K562 (cell line): ENCODE data around the gene CRYAB. TPM values are rescaled to one million over a fixed set of nuclear protein-coding genes. Genes with fewer than 3 reads are reported as not detected.

Experiments
- ATAC-seq: fragments of 200-7000 bp; cut with Tn5 transposase; 3 replicates; pipeline ENCODE4 v1.9.1; 2020; ENCODE audit warnings: moderate library complexity
- BruUV-seq: library from RNA; stranded (reverse); fragments of 400-500 nt; replicated peaks from 2 replicates; lab custom pipeline; 2021; lab: Mats Ljungman, UMichigan
- CTCF ChIA-PET: fragments of 300-600 bp; formaldehyde crosslinking; extraction: SDS; loops from one replicate; lab custom pipeline; 2021; ENCODE audit warnings: low intra/inter-chr PET ratio; lab: Yijun Ruan, JAX
- POLR2A ChIA-PET: fragments of 300-600, 350-650 bp; sonication (Branson Sonifier 250); formaldehyde crosslinking; extraction: SDS; loops from one replicate; lab custom pipeline; 2021; ENCODE audit warnings: antibody characterized with exemption, inconsistent platforms; lab: Yijun Ruan, JAX
- DNase-seq, 4 experiments: peaks; one replicate each; pipeline versions ENCODE4 v3.0.0 to v3.0.0-alpha.2; 2011 to 2018; ENCODE audit warnings: low spot score in 3 of 4, mixed read lengths in 3 of 4; ENCODE audit errors: extremely low read depth in 1 of 4
- FAIRE-seq: peaks from 2 replicates; lab custom pipeline; 2011; peaks lifted over from hg19 to GRCh38; lab: Jason Lieb, UNC
- H2AFZ ChIP-seq: 2 replicates; pipeline ENCODE4 v1.6.0; 2011; ENCODE audit warnings: low read depth, low read length, control low read depth, inconsistent platforms
- H3K27ac ChIP-seq: fragments of 200-600 bp; 3 replicates; pipeline ENCODE4 v1.8.0; 2011; ENCODE audit warnings: low read depth, mild to moderate bottlenecking, control low read depth, inconsistent platforms, low read length, moderate library complexity, mixed read lengths; ENCODE audit errors: extremely low read depth
- H3K27me3 ChIP-seq, 2 experiments: fragments of 300-600 bp in 1 of 2; 2 replicates in 1 of 2; 3 replicates in 1 of 2; pipeline versions ENCODE4 v1.6.0 to v1.8.0; 2011; ENCODE audit warnings: inconsistent platforms in 2 of 2, low read length in 2 of 2, mild to moderate bottlenecking in 1 of 2, mixed read lengths in 1 of 2, moderate library complexity in 1 of 2; ENCODE audit not compliant: control insufficient read depth in 2 of 2, insufficient read depth in 2 of 2
- H3K36me3 ChIP-seq: fragments of 300-600 bp; 3 replicates; pipeline ENCODE4 v1.8.0; 2011; ENCODE audit warnings: mild to moderate bottlenecking, low read length, inconsistent platforms; ENCODE audit not compliant: control insufficient read depth, insufficient read depth
- H3K4me1 ChIP-seq, 2 experiments: fragments of 200-600 bp in 1 of 2; replicated peaks in 1 of 2; 2 replicates in 1 of 2; 3 replicates in 1 of 2; pipeline versions ENCODE4 v1.5.1 to v1.8.0; 2011; ENCODE audit warnings: inconsistent platforms in 2 of 2, low read length in 2 of 2, mild to moderate bottlenecking in 1 of 2, mixed read lengths in 1 of 2, moderate library complexity in 1 of 2; ENCODE audit not compliant: control insufficient read depth in 2 of 2, insufficient read depth in 2 of 2
- H3K4me2 ChIP-seq: 2 replicates; pipeline ENCODE4 v1.6.1; 2011; ENCODE audit warnings: low read length, control low read depth, inconsistent platforms, mixed read lengths; ENCODE audit not compliant: insufficient read depth
- H3K4me3 ChIP-seq: fragments of 200-600 bp; sonication (generic), shearing (Covaris generic); 2 replicates; pipeline ENCODE4 v1.5.1; 2016; ENCODE audit warnings: control low read depth, inconsistent platforms
- H3K79me2 ChIP-seq: fragments of 200-600 bp; 3 replicates; pipeline ENCODE4 v1.8.0; 2011; ENCODE audit warnings: low read length, inconsistent platforms; ENCODE audit not compliant: control insufficient read depth, insufficient read depth
- H3K9ac ChIP-seq, 2 experiments: 2 replicates each; pipeline versions ENCODE4 v1.6.0 to v1.6.1; 2011; ENCODE audit warnings: low read depth in 2 of 2, low read length in 2 of 2, control low read depth in 1 of 2, inconsistent platforms in 1 of 2, mild to moderate bottlenecking in 1 of 2, mixed read lengths in 1 of 2; ENCODE audit not compliant: insufficient read depth in 1 of 2
- H3K9me1 ChIP-seq: one replicate; pipeline ENCODE4 v1.6.0; 2011; ENCODE audit warnings: inconsistent platforms, mild to moderate bottlenecking, low read length, moderate library complexity; ENCODE audit not compliant: control insufficient read depth, insufficient read depth
- H3K9me3 ChIP-seq: replicated peaks from 2 replicates; pipeline ENCODE4 v1.5.1; 2011; ENCODE audit warnings: low read depth, low read length, inconsistent platforms; ENCODE audit not compliant: control insufficient read depth, insufficient read depth
- H4K20me1 ChIP-seq: replicated peaks from 2 replicates; pipeline ENCODE4 v1.6.1; 2011; ENCODE audit warnings: low read length, inconsistent platforms, mixed read lengths; ENCODE audit not compliant: control insufficient read depth, insufficient read depth
- ETS1 ChIP-seq: conservative IDR thresholded peaks from 2 replicates; pipeline ENCODE4 v1.6.1; 2011; ENCODE audit warnings: low read depth, mild to moderate bottlenecking, low read length; ENCODE audit not compliant: control insufficient read depth
- NKRF ChIP-seq: fragments of 450-650 bp; IDR thresholded peaks from 2 replicates; pipeline ENCODE4 v1.6.1; 2016; ENCODE audit warnings: borderline replicate concordance
- NRF1 ChIP-seq, 2 experiments: fragments of 450-650 bp; IDR thresholded peaks in 1 of 2; conservative IDR thresholded peaks in 1 of 2; 2 replicates each; pipeline ENCODE4 v1.6.1; 2014; ENCODE audit warnings: mild to moderate bottlenecking in 2 of 2
- TOE1 ChIP-seq, 2 experiments: fragments of 450-650 bp in 1 of 2; sonication (generic) in 1 of 2; formaldehyde crosslinking in 1 of 2; IDR thresholded peaks; 2 replicates each; pipeline versions ENCODE4 v1.7.1 to v1.8.0; 2016 to 2022; ENCODE audit warnings: borderline replicate concordance in 2 of 2, mild to moderate bottlenecking in 2 of 2, antibody characterized with exemption in 1 of 2, inconsistent platforms in 1 of 2, low read depth in 1 of 2, missing genetic modification reagents in 1 of 2, moderate library complexity in 1 of 2
- YY1 ChIP-seq, 3 experiments: IDR thresholded peaks; 2 replicates each; pipeline ENCODE4 v1.6.1; 2011; ENCODE audit warnings: low read length in 2 of 3, mild to moderate bottlenecking in 2 of 3, moderate library complexity in 2 of 3, borderline replicate concordance in 1 of 3, control low read depth in 1 of 3, low read depth in 1 of 3; ENCODE audit not compliant: insufficient read depth in 3 of 3, insufficient replicate concordance in 2 of 3, control insufficient read depth in 1 of 3, insufficient read length in 1 of 3; ENCODE audit errors: extremely low read depth in 1 of 3
- ZNF124 ChIP-seq: sonication (generic); formaldehyde crosslinking; IDR thresholded peaks from 2 replicates; pipeline ENCODE4 v1.8.1; 2022; ENCODE audit warnings: missing genetic modification reagents
- WGBS: fragments of 100-300 bp; shearing (Covaris generic); methylation state at CpG from one replicate; pipeline ENCODE4 v1.1.6; 2016; ENCODE audit warnings: low coverage, mixed read lengths; ENCODE audit not compliant: insufficient coverage; ENCODE audit errors: missing lambda C conversion rate; 5-methylcytosine and 5-hydroxymethylcytosine counted together
- in situ Hi-C: fragments of 300-500 bp; cut with MboI; formaldehyde crosslinking; loops from 4 replicates; pipeline ENCODE4 v1.15.0; 2018; ENCODE audit warnings: inconsistent platforms, mixed read lengths
- intact Hi-C: fragments of 100-400 bp; cut with micrococcal nuclease; formaldehyde crosslinking; loops from 2 replicates; pipeline ENCODE4 v1.14.2; 2022
- polyA plus RNA-seq, 8 experiments: library from polyadenylated mRNA; depleted of rRNA in 4 of 8; stranded (reverse) in 5 of 8; unstranded in 3 of 8; fragments of >200 nt; fragmentation: Nextera tagmentation in 2 of 8; fragmentation: Illumina TruSeq in 1 of 8; extraction: Ambion mirVana in 2 of 8; extraction: Trizol in 1 of 8; gene quantifications; 2 replicates each; pipeline versions ENCODE4 v1.2.1 to v1.2.3, GENCODE V29; 2011 to 2014; ENCODE audit warnings: inconsistent platforms in 1 of 8, missing spikeins in 1 of 8
- total RNA-seq, 7 experiments: library from RNA; depleted of rRNA in 6 of 7; stranded (reverse); fragments of >200 nt in 6 of 7; fragmentation: Illumina TruSeq in 2 of 7; extraction: Trizol in 2 of 7; gene quantifications; 2 replicates each; pipeline versions ENCODE4 v1.2.1 to v1.2.3, GENCODE V29; 2011 to 2021; ENCODE audit warnings: low replicate concordance in 1 of 7

The CRYAB gene
- total and polyA plus RNA-seq, 9 of the 15 experiments (the other 6 are each of a cell fraction or from before 2014, with no cell fraction given): 0.83 to 7.5 (median 3.6) TPM

- H3K27me3 ChIP-seq: no peaks in the 10 kb centered on the region
- H3K9ac ChIP-seq: no peak overlapping the region
- no peaks in the 10 kb centered on the region for H3K9me3 ChIP-seq
- H3K4me3 ChIP-seq: no peak overlapping the region
- DNase-seq: no peak
- no peaks in the 10 kb centered on the region for H3K36me3 ChIP-seq
- no peaks in the 10 kb centered on the region for H4K20me1 ChIP-seq
- POLR2A ChIA-PET: no interaction called here
- H3K9me1 ChIP-seq: no peaks in the 10 kb centered on the region
- no peak overlapping the region for H3K27ac ChIP-seq
- no peak for FAIRE-seq
- H3K79me2 ChIP-seq: no peaks in the 10 kb centered on the region
- no peak for ATAC-seq
- peaks cover 16 to 29% of the 10 kb centered on the region in 2 experiments for H3K4me1 ChIP-seq
- in situ Hi-C loops: no loop called here
- 40% methylated on average over 4 of the region's 4 CpGs for WGBS
- no TSS peak for BruUV-seq
- no peak overlapping the region for H3K4me2 ChIP-seq
- TF ChIP-seq ZNF124 (CRISPR knock-in tag): no peak
- no peak for TF ChIP-seq NRF1 (conservative IDR thresholded peaks at IDR 0.05 in 1 of 2, IDR thresholded peaks at IDR 0.05 in 1 of 2)
- intact Hi-C loops: loop anchor here (5.0 kb wide), 1 partner anchor 157 kb away; the partner anchor contains the start of genes SDHD and TIMM8B
- CTCF ChIA-PET: no interaction called here
- H2AFZ ChIP-seq: no peak overlapping the region
Observed at GRCh38 chr11:111930472-111930871, 18.9 kb upstream of the CRYAB start.

GRCh38 chr11:111926505-111927391, 15.2 kb upstream of the CRYAB start:
- FAIRE-seq (peak; percentile 82), ATAC-seq (peak; percentile 96), DNase-seq (peak; percentile 97 to 99 (median 98))
- ChIA-PET POLR2A (interaction anchor here (0.6 to 2.6 kb wide), 13 partner anchors 9 to 167 kb away, joined by 3 to 20 read pairs (median 3); partner anchors contain the start of genes CRYAB, DIXDC1 and HSPB2), CTCF (no interaction called here)
- H3K4me3 ChIP-seq: peak overlapping the region; percentile 40
- peak overlapping the region; percentile 97 for H2AFZ ChIP-seq
- H3K27ac ChIP-seq: peak overlapping the region; percentile 89
- no peaks in the 10 kb centered on the region for H3K27me3 ChIP-seq
- peak overlapping the region; percentile 87 for H3K4me2 ChIP-seq
- H3K9me1 ChIP-seq: no peaks in the 10 kb centered on the region
- H3K9ac ChIP-seq: peak overlapping the region; percentile 78 to 93
- H3K4me1 ChIP-seq: peaks cover 31 to 33% of the 10 kb centered on the region in 2 experiments
- in situ Hi-C loops (loop anchor here (5.0 kb wide), 1 partner anchor 44 kb away; no protein-coding TSS in a partner anchor), intact Hi-C loops (loop anchor here (1.0 to 2.0 kb wide), 2 partner anchors 47 to 98 kb away; partner anchors contain the start of genes CFAP68, DLAT and FDXACB1)
- H3K79me2 ChIP-seq: no peaks in the 10 kb centered on the region
- WGBS: under 1% methylated on average over 29 of the region's 47 CpGs
- TSS peak; percentile 99 for BruUV-seq
- no peaks in the 10 kb centered on the region for H3K36me3 ChIP-seq
- H4K20me1 ChIP-seq: no peaks in the 10 kb centered on the region
- H3K9me3 ChIP-seq: no peaks in the 10 kb centered on the region
- TF ChIP-seq YY1 (IDR thresholded peaks at IDR 0.05; ENCODE audit: borderline replicate concordance in 1 of 3, control insufficient read depth in 1 of 3, extremely low read depth in 1 of 3, insufficient read depth in 3 of 3, insufficient read length in 1 of 3, insufficient replicate concordance in 2 of 3, low read depth in 1 of 3, low read length in 2 of 3) (peak in 1 of 3 experiments; percentile 39), ETS1 (0 out of 2 replicates have a peak, but pooled peaks have one; percentile 40), NKRF (0 out of 2 replicates have a peak, but pooled peaks have one; percentile 22), TOE1 (IDR thresholded peaks at IDR 0.05; ENCODE audit: borderline replicate concordance) (no peak), TOE1 (CRISPR knock-in tag; IDR thresholded peaks at IDR 0.05; ENCODE audit: borderline replicate concordance, low read depth) (no peak)
